ELF-1 (cell line): Measurements from ENCODE around the gene MAN1B1.
"Not testable (repeated sequence)": the region's sequence is repeated elsewhere in the genome, so short reads cannot be mapped to it uniquely, and the experiment has no call there.

Experiments used
- DNase-seq: peaks from one replicate; pipeline ENCODE4 v3.0.0-alpha.2; 2016; ENCODE audit warnings: low read depth, low spot score

The MAN1B1 gene

GRCh38 chr9:137110147-137110910, 23.5 kb downstream of the MAN1B1 start:
- DNase-seq: no peak

GRCh38 chr9:137110911-137111787, 24.4 kb downstream of the MAN1B1 start:
- DNase-seq: no peak

GRCh38 chr9:137111788-137112563, 25.2 kb downstream of the MAN1B1 start:
- no peak for DNase-seq

GRCh38 chr9:137112564-137113384, 26.0 kb downstream of the MAN1B1 start:
- DNase-seq: no peak

GRCh38 chr9:137113385-137114159, 26.8 kb downstream of the MAN1B1 start:
- DNase-seq: no peak

GRCh38 chr9:137114220-137114612, 27.4 kb downstream of the MAN1B1 start:
- no peak for DNase-seq

GRCh38 chr9:137114613-137115393, 28.0 kb downstream of the MAN1B1 start, which contains the start of gene DPP7:
Gene DPP7 (minus strand): TSS chr9:137114733. CDS start chr9:137114713, 20 bp downstream.
- DNase-seq: no peak

GRCh38 chr9:137115394-137116026, 28.7 kb downstream of the MAN1B1 start:
- DNase-seq: no peak

- no peak for DNase-seq
These were observed 29.3 kb downstream of the MAN1B1 start for GRCh38 chr9:137116027-137116507.

- no peak for DNase-seq
These were observed 29.9 kb downstream of the MAN1B1 start for GRCh38 chr9:137116728-137117127.

- DNase-seq: no peak
These were observed 30.5 kb downstream of the MAN1B1 start for GRCh38 chr9:137117269-137117731.

GRCh38 chr9:137118092-137118603, 31.4 kb downstream of the MAN1B1 start:
- not testable (repeated sequence) for DNase-seq

GRCh38 chr9:137121927-137122795, 35.4 kb downstream of the MAN1B1 start:
- not testable (repeated sequence) for DNase-seq

GRCh38 chr9:137122796-137123467, 36.1 kb downstream of the MAN1B1 start:
- DNase-seq: not testable (repeated sequence)

GRCh38 chr9:137123468-137123837, 36.7 kb downstream of the MAN1B1 start:
- no peak for DNase-seq

- DNase-seq: not testable (repeated sequence)
These were observed 37.2 kb downstream of the MAN1B1 start for GRCh38 chr9:137123952-137124462.

- no peak for DNase-seq
These were observed 40.0 kb downstream of the MAN1B1 start for GRCh38 chr9:137126786-137127185.
